Stimulated activated CD4-positive, alpha-beta T cell treated with anti-CD3 and anti-CD28 coated beads, Interleukin-12 subunit alpha, Interleukin-12 subunit beta, amount 100 ng/mL, for 48 hours (primary cell): ENCODE results near the gene LMO7.
A peak's percentile ranks its signal among the peaks of the same experiment; 100 is the strongest.
"Not testable (repeated sequence)": the region's sequence is repeated elsewhere in the genome, so short reads cannot be mapped to it uniquely, and the experiment has no call there.

Experiments
- DNase-seq, 3 donors: peaks; one replicate each; pipeline ENCODE4 v3.0.0-alpha.2; 2020; ENCODE audit warnings: low read depth in 2 of 3, low spot score in 1 of 3

LMO7 gene

GRCh38 chr13:75695908-75696307 is 59.8 kb downstream of the LMO7 start:
- DNase-seq, result peak; percentile 53 to 82 (median 64)

GRCh38 chr13:75699062-75699461 is 62.9 kb downstream of the LMO7 start:
- no peak for DNase-seq

GRCh38 chr13:75699717-75700116 is 63.6 kb downstream of the LMO7 start:
- not testable (repeated sequence) for DNase-seq

GRCh38 chr13:75700552-75700951 is 64.4 kb downstream of the LMO7 start:
- DNase-seq, result no peak

- no peak for DNase-seq
These were observed 66.3 kb downstream of the LMO7 start for GRCh38 chr13:75702476-75702875.

GRCh38 chr13:75703769-75704168 is 67.6 kb downstream of the LMO7 start:
- DNase-seq, result no peak

- no peak for DNase-seq
These were observed 68.2 kb downstream of the LMO7 start for GRCh38 chr13:75704194-75704926.

GRCh38 chr13:75704927-75705288 is 68.8 kb downstream of the LMO7 start:
- DNase-seq, result no peak

- DNase-seq, result no peak
These were observed 69.3 kb downstream of the LMO7 start for GRCh38 chr13:75705395-75705794.

- DNase-seq, result no peak
These were observed 69.8 kb downstream of the LMO7 start for GRCh38 chr13:75705908-75706307.

GRCh38 chr13:75713852-75714251 is 77.7 kb downstream of the LMO7 start:
- DNase-seq, result no peak

GRCh38 chr13:75715601-75716523 is 79.7 kb downstream of the LMO7 start:
- no peak for DNase-seq

GRCh38 chr13:75717525-75717924 is 81.4 kb downstream of the LMO7 start:
- no peak for DNase-seq

- DNase-seq, result no peak
These were observed 85.2 kb downstream of the LMO7 start for GRCh38 chr13:75721307-75721706.

GRCh38 chr13:75723901-75724300 is 87.8 kb downstream of the LMO7 start:
- DNase-seq, result no peak

- DNase-seq, result no peak
These were observed 88.8 kb downstream of the LMO7 start for GRCh38 chr13:75724752-75725517.

GRCh38 chr13:75725736-75726135 is 89.6 kb downstream of the LMO7 start:
- no peak for DNase-seq

- DNase-seq, result no peak
These were observed 90.2 kb downstream of the LMO7 start for GRCh38 chr13:75726306-75726705.

GRCh38 chr13:75733113-75733512 is 97.0 kb downstream of the LMO7 start:
- not testable (repeated sequence) for DNase-seq

GRCh38 chr13:75736173-75736572 is 100.0 kb downstream of the LMO7 start:
- no peak for DNase-seq

- no peak for DNase-seq
These were observed 102.7 kb downstream of the LMO7 start for GRCh38 chr13:75738841-75739240.
